ENCODE data around the gene GLTP. TPM values are rescaled to one million over a fixed set of nuclear protein-coding genes. Genes with fewer than 3 reads are reported as not detected.

Gene GLTP
- total RNA-seq, 1 donor from 2014 or later, result 27.1 TPM

DNA sequence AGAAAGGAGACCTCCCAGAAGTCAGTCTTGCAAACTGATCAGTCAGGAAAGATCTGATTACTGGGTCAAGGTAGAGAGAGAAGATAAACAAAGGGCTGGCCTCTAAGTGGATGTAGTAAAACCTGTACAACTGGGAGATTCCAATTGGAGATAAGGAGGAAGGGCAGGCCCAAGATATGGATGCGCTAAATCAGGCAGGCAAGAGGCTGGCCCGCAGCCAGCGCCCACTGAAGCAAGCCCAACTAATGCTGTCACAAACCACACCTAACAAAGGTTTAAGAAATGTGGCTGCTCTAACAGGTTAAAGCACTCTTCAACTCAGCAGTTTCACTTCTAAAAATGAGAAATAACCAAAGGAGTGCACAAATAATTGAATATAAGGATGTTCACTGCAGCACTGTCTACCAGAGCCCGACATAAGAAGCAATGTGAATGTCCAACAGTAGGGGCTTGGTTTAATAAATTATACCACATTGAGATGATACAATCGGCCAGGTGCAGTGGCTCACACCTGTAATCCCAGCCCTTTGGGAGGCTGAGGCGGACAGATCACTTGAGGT is 4.7 kb downstream of the GLTP start:
- peaks cover 25% of the 10 kb centered on the region for H3K4me1 ChIP-seq (ENCODE audit: insufficient read depth, low read length)
- no peaks in the 10 kb centered on the region for H3K36me3 Mint-ChIP-seq (ENCODE audit: low read depth, unreplicated experiment)
- H3K27me3 ChIP-seq (ENCODE audit: insufficient read depth, low read length), result no peaks in the 10 kb centered on the region
- DNase-seq (ENCODE audit: low read depth), result no peak
- H3K4me3 Mint-ChIP-seq (ENCODE audit: unreplicated experiment), result no peak overlapping the region
- no peaks in the 10 kb centered on the region for H3K9me3 ChIP-seq (ENCODE audit: insufficient read depth, low read depth, low read length)
- no peaks in the 10 kb centered on the region for H3K9me3 Mint-ChIP-seq (ENCODE audit: unreplicated experiment)
- TF ChIP-seq EZH2 (IDR thresholded peaks at IDR 0.05; ENCODE audit: insufficient read depth, low read length) (no peak), CTCF (IDR thresholded peaks at IDR 0.05; ENCODE audit: insufficient read depth, low read depth, low read length) (no peak)
- H3K27ac Mint-ChIP-seq (ENCODE audit: unreplicated experiment), result no peak overlapping the region
- H3K36me3 ChIP-seq (ENCODE audit: insufficient read depth, low read length), result no peaks in the 10 kb centered on the region
- no peak for FAIRE-seq
- peaks cover 83% of the 10 kb centered on the region for H3K79me2 ChIP-seq (ENCODE audit: insufficient read depth, low read length)
- H3K4me2 ChIP-seq (ENCODE audit: low read length), result no peak overlapping the region
- no peak overlapping the region for H2AFZ ChIP-seq (ENCODE audit: low read depth, low read length)
- H3K27me3 Mint-ChIP-seq (ENCODE audit: low read depth, unreplicated experiment), result no peaks in the 10 kb centered on the region
- H3K27ac ChIP-seq (ENCODE audit: low read depth, low read length), result no peak overlapping the region
- H4K20me1 ChIP-seq (ENCODE audit: insufficient read depth, low read length), result peaks cover 80% of the 10 kb centered on the region
- H3K4me1 Mint-ChIP-seq (ENCODE audit: low read depth, unreplicated experiment), result peaks cover 22% of the 10 kb centered on the region
- no peak overlapping the region for H3K4me3 ChIP-seq (ENCODE audit: insufficient read depth, low read depth, low read length)
- H3K9ac ChIP-seq (ENCODE audit: low read length), result no peak overlapping the region

GRCh38 chr12:109873653-109874052 is 6.7 kb downstream of the GLTP start:
- no peak for FAIRE-seq
- no peak for DNase-seq (ENCODE audit: low read depth)
- no peaks in the 10 kb centered on the region for H3K36me3 Mint-ChIP-seq (ENCODE audit: low read depth, unreplicated experiment)

More at GRCh38 chr12:109873653-109874052, 6.7 kb downstream of the GLTP start:
- Histone ChIP-seq H3K27me3 (ENCODE audit: insufficient read depth, low read length) (no peaks in the 10 kb centered on the region), H4K20me1 (ENCODE audit: insufficient read depth, low read length) (peaks cover 79% of the 10 kb centered on the region), H3K36me3 (ENCODE audit: insufficient read depth, low read length) (no peaks in the 10 kb centered on the region), H2AFZ (ENCODE audit: low read depth, low read length) (no peak overlapping the region), H3K9me3 (ENCODE audit: insufficient read depth, low read depth, low read length) (no peaks in the 10 kb centered on the region), H3K27ac (ENCODE audit: low read depth, low read length) (no peak overlapping the region), H3K4me3 (ENCODE audit: insufficient read depth, low read depth, low read length) (no peak overlapping the region), H3K9ac (ENCODE audit: low read length) (no peak overlapping the region), H3K4me2 (ENCODE audit: low read length) (no peak overlapping the region), H3K79me2 (ENCODE audit: insufficient read depth, low read length) (peaks cover 73% of the 10 kb centered on the region), H3K4me1 (ENCODE audit: insufficient read depth, low read length) (peaks cover 17% of the 10 kb centered on the region)
- no peaks in the 10 kb centered on the region for H3K27me3 Mint-ChIP-seq (ENCODE audit: low read depth, unreplicated experiment)
- H3K4me3 Mint-ChIP-seq (ENCODE audit: unreplicated experiment), result no peak overlapping the region
- H3K9me3 Mint-ChIP-seq (ENCODE audit: unreplicated experiment), result no peaks in the 10 kb centered on the region
- H3K27ac Mint-ChIP-seq (ENCODE audit: unreplicated experiment), result no peak overlapping the region
- peaks cover 20% of the 10 kb centered on the region for H3K4me1 Mint-ChIP-seq (ENCODE audit: low read depth, unreplicated experiment)
- no peak for TF ChIP-seq CTCF (IDR thresholded peaks at IDR 0.05; ENCODE audit: insufficient read depth, low read depth, low read length)
- no peak for TF ChIP-seq EZH2 (IDR thresholded peaks at IDR 0.05; ENCODE audit: insufficient read depth, low read length)
